ENCODE results near the gene TMEM181.

DNA sequence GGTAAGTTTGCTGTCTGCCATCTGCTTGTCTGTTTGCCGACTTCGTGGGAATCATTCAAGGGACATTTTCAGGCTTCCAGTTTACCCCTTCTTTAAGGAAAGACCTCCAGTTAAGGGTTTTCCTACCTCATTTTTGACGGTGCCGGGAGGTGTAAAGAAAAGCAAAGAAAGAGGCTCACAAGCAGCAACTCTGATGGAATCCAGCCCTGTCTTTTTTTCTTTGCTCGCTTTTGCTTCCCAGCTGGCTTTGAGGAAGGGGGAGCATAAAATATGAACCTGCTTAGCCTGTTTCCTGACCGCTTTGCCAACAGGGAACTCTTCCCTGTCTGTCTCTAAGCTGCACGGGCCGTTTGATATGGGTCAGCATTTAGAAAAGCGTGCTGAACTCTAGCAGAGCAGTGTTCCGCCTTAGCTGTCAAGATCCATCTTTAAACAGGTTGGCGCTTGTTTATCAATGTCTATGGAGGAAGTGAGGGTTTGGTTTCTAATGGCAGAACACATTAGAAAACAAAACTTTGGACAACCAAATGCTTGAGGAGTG is 103.8 kb downstream of the TMEM181 start:
- TF ChIP-seq POLR2AphosphoS5 (IDR thresholded peaks at IDR 0.05; ENCODE audit: low read depth): no peak
- TF ChIP-seq, protein P1, sequence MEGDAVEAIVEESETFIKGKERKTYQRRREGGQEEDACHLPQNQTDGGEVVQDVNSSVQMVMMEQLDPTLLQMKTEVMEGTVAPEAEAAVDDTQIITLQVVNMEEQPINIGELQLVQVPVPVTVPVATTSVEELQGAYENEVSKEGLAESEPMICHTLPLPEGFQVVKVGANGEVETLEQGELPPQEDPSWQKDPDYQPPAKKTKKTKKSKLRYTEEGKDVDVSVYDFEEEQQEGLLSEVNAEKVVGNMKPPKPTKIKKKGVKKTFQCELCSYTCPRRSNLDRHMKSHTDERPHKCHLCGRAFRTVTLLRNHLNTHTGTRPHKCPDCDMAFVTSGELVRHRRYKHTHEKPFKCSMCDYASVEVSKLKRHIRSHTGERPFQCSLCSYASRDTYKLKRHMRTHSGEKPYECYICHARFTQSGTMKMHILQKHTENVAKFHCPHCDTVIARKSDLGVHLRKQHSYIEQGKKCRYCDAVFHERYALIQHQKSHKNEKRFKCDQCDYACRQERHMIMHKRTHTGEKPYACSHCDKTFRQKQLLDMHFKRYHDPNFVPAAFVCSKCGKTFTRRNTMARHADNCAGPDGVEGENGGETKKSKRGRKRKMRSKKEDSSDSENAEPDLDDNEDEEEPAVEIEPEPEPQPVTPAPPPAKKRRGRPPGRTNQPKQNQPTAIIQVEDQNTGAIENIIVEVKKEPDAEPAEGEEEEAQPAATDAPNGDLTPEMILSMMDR (IDR thresholded peaks at IDR 0.05; ENCODE audit: insufficient read depth, low read length): no peak
- TF ChIP-seq, protein P2, sequence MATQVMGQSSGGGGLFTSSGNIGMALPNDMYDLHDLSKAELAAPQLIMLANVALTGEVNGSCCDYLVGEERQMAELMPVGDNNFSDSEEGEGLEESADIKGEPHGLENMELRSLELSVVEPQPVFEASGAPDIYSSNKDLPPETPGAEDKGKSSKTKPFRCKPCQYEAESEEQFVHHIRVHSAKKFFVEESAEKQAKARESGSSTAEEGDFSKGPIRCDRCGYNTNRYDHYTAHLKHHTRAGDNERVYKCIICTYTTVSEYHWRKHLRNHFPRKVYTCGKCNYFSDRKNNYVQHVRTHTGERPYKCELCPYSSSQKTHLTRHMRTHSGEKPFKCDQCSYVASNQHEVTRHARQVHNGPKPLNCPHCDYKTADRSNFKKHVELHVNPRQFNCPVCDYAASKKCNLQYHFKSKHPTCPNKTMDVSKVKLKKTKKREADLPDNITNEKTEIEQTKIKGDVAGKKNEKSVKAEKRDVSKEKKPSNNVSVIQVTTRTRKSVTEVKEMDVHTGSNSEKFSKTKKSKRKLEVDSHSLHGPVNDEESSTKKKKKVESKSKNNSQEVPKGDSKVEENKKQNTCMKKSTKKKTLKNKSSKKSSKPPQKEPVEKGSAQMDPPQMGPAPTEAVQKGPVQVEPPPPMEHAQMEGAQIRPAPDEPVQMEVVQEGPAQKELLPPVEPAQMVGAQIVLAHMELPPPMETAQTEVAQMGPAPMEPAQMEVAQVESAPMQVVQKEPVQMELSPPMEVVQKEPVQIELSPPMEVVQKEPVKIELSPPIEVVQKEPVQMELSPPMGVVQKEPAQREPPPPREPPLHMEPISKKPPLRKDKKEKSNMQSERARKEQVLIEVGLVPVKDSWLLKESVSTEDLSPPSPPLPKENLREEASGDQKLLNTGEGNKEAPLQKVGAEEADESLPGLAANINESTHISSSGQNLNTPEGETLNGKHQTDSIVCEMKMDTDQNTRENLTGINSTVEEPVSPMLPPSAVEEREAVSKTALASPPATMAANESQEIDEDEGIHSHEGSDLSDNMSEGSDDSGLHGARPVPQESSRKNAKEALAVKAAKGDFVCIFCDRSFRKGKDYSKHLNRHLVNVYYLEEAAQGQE (IDR thresholded peaks at IDR 0.05; ENCODE audit: insufficient replicate concordance, low read depth): no peak
- no peak for TF ChIP-seq GABPA (IDR thresholded peaks at IDR 0.05; ENCODE audit: low read depth)

Measured in HL-60 (cell line).